Activated naive CD8-positive, alpha-beta T cell (primary cell): ENCODE measurements around the gene MCL1.
"Not testable (repeated sequence)": the region's sequence is repeated elsewhere in the genome, so short reads cannot be mapped to it uniquely, and the experiment has no call there.

Source experiments
- H3K27ac Mint-ChIP-seq: one replicate; pipeline ENCODE4 v1.8.0; 2021; ENCODE audit warnings: mixed read lengths
- H3K27me3 Mint-ChIP-seq: one replicate; pipeline ENCODE4 v1.8.0; 2021; ENCODE audit warnings: mixed read lengths
- H3K36me3 Mint-ChIP-seq: one replicate; pipeline ENCODE4 v1.8.0; 2021; ENCODE audit warnings: mixed read lengths
- H3K4me1 Mint-ChIP-seq: one replicate; pipeline ENCODE4 v1.8.0; 2021; ENCODE audit warnings: low read depth, mixed read lengths
- H3K4me3 Mint-ChIP-seq: one replicate; pipeline ENCODE4 v1.8.0; 2021; ENCODE audit warnings: mild to moderate bottlenecking, mixed read lengths
- H3K9me3 Mint-ChIP-seq: one replicate; pipeline ENCODE4 v1.8.0; 2021; ENCODE audit warnings: low read depth, mixed read lengths

The MCL1 gene

DNA sequence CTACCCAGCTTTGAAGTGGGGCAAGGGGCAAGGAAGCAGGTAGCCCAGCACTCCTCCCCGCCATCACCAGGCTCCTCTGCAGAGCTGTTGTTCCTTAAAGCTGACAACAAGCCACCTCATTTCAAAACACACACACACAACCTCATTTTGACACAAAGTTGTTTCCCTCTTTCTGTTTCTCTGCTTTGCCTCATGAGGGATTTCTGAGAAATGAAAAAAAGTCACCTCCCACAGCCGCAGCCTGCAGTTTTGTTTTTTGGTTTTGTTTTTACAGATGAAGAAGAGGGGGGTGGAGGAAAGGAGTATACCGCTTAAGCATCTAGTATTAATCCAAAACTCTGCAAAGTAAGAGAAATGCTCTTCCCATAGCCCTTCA is 12.1 kb downstream of the MCL1 start:
- Mint-ChIP-seq H3K27ac (peak overlapping the region; percentile 98), H3K9me3 (no peaks in the 10 kb centered on the region), H3K36me3 (peaks cover 9% of the 10 kb centered on the region), H3K27me3 (no peaks in the 10 kb centered on the region), H3K4me1 (peaks cover 89% of the 10 kb centered on the region), H3K4me3 (peak overlapping the region; percentile 85)

DNA sequence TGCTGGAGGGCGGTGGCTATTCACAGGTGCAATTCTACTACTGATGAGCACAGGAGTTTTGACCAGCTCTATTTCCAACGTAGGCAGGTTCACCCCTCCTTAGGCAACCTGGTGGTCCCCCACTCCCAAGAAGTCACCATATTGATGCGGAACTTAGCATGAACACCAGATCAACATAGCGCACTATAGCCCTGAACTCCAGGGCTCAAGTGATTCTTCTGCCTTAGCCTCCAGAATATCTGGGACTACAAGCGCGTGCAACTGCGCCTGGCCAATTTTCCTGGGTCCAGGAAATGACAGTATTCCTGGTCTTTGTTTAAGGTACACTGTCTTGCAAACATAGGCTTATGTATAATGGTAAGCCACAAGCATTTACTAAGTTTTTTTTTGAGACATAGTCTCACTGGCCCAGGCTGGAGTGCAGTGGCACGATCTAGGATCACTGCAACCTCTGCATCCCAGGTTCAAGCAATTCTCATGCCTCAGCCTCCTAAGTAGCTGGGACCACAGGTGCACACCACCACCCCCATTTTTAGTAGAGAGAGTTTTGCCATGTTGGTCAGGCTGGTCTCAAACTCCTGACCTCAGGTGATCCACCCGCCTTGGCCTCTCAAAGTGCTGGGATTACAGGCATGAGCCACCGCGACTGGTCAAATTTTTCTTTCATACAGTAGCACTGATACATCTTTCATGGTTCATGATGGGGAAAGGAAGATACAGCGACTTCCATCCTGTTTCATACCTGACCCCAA is 12.6 kb downstream of the MCL1 start:
- Mint-ChIP-seq H3K27me3 (no peaks in the 10 kb centered on the region), H3K4me3 (peak overlapping the region; percentile 85), H3K36me3 (peaks cover 9% of the 10 kb centered on the region), H3K27ac (peak overlapping the region; percentile 98), H3K9me3 (no peaks in the 10 kb centered on the region), H3K4me1 (peaks cover 86% of the 10 kb centered on the region)

DNA sequence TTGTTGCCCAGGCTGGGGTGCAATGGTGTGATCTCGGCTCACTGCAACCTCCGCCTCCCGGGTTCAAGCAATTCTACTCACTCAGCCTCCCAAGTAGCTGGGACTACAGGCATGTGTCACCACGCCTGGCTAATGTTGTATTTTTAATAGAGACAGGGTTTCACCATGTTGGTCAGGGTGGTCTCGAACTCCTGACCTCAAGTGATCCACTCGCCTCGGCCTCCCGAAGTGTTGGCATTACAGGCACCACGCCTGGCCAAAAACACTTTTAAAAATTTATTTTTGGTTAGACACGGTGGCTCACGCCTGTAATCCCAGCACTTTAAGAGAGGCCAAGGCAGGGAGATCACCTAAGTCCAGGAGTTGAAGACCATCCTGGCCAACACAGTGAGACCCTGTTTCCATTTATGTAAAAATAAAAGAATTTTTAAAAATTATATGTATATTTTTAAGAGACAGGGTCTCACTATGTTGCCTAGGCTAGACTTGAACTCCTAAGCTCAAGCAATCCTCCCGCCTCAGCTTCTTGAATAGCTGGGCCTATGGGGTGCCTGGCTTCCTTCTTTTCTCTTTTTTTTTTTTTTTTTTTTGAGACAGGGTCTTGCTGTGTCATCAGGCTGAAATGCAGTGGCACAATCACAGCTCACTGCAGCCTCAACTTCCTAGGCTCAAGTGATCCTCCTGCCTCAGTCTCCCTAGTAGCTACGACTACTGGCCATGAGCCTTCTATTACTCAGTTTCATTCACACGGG is 14.0 kb downstream of the MCL1 start:
- Mint-ChIP-seq H3K4me3 (peak overlapping the region; percentile 98), H3K4me1 (peaks cover 84% of the 10 kb centered on the region), H3K27ac (peak overlapping the region; percentile 100)
- H3K36me3 Mint-ChIP-seq, H3K27me3 Mint-ChIP-seq, H3K9me3 Mint-ChIP-seq: not testable (repeated sequence)

DNA sequence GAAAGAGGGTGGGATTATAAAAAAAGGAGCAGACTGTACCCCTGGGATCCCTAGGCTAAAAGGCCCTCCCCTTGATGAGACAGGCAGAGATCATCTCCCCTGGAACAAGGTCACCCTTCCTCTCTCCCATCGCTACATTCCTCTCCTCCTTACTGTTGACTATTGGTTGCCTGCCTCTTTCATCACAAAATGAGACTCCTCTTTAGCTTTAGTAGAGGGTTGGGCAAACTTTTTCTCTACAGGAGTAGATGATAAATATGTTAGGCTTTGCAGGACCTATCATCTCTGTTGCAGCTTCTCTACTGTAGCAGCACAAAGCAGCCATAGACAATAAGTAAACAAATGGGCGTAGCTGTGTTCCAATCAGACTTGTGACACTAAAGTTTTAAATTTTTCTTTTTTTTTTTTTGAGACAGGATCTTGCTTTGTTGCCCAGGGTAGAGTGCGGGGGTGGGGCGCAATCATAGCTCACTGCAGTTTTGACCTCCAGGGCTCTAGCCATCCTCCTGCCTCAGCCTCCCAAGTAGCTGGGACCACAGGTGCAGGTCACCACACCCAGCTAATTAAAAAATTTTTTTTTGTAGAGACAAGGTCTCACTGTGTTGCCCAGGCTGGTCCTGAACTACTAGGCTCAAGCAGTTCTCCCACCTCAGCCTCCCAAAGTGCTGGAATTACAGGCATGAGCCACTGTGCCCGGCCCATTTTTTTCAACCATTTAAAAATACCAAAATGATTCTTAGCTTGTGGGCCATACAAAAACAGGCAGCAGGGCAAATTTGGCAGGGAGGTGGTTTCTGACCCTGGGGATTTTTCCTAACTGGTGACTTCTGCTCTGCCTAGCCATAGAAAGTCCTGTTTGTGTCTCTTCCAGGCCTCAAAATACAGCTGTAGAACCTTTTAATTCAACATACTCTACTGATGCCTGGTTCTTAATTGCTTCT is 15.1 kb downstream of the MCL1 start:
- Mint-ChIP-seq H3K4me1 (peaks cover 80% of the 10 kb centered on the region), H3K4me3 (peak overlapping the region; percentile 98), H3K27ac (peak overlapping the region; percentile 100), H3K36me3 (peaks cover 5% of the 10 kb centered on the region), H3K27me3 (no peaks in the 10 kb centered on the region), H3K9me3 (no peaks in the 10 kb centered on the region)

DNA sequence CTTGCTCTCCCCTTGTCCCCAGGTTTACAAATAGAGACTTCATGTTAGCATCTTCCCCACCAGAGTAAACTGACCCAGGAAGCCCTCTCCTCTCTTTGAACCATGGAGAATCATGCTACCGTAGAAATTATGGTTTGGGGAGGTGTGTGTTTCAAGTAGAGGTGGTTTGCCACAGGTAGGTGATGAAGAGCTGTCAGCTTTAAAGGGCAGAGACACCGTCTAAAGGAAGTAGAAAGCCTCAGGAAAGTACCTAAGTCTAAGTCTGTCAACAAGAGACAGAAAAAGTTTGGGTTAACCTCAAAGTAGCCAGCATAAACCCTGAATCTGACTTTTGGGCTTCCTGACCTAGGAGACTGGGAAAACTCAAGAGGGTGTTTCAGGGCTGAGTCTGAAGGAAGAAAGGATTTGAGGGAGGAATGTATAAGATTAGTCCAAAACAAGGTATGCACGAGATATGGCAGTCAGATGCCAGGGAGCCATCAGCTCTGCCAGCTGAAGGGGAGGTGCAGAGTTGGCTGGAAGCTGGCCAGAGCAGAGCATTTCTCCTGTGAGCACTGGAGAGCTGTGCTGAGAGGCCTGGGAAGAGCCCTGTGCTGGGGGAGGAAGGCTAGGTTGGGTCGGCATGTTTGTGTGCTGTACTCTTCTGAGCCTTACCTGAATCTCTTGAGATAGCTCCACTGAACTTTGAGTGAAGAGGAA is 15.9 kb downstream of the MCL1 start:
- Mint-ChIP-seq H3K36me3 (peaks cover 5% of the 10 kb centered on the region), H3K9me3 (no peaks in the 10 kb centered on the region), H3K4me3 (peak overlapping the region; percentile 98), H3K27me3 (no peaks in the 10 kb centered on the region), H3K4me1 (peaks cover 72% of the 10 kb centered on the region), H3K27ac (peak overlapping the region; percentile 100)

DNA sequence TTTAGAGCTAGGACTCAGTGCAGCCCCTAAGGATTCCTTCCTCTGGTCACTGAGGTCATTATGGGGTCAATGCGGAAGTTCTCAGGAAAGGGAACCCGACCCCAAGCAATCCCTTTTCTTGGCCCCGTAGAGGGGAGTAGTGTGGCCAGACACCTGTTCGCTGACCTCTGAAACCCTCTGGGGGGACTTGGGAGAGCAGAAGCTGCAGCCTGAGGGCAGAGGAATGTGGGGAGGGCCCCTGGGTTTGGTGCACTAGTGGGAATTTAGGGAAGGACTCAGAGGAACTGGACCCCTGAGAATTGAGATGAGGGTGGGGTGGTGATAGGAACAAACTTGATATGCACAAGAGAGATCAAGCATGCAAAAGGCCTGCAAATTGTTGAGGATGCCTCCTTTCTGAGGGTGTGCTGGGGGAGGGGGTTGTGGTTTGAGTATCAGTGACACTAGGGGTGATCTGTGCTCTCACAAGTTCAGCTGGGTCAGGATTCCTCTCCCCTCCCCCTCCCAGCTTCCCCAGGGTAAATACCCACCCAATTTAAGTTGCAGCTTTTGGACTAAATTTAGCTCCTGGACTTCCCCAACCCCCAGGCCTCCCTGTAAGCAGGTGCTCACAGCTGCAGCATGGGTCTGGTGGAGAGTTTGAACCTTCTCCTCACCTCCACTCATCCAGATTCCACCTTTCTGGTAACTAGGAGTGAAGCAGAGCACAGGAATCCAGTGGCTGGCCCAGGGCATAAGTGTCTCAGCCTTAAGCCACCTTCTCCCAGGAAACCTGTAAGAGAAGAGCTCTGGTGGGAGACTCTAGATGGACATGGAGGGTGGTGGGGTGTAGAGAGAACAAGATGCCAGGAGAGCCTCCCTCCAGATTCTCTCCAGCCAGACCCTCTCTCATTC is 16.7 kb downstream of the MCL1 start:
- Mint-ChIP-seq H3K4me1 (peaks cover 64% of the 10 kb centered on the region), H3K4me3 (peak overlapping the region; percentile 98), H3K27me3 (no peaks in the 10 kb centered on the region), H3K9me3 (no peaks in the 10 kb centered on the region), H3K27ac (peak overlapping the region; percentile 100), H3K36me3 (peaks cover 5% of the 10 kb centered on the region)

DNA sequence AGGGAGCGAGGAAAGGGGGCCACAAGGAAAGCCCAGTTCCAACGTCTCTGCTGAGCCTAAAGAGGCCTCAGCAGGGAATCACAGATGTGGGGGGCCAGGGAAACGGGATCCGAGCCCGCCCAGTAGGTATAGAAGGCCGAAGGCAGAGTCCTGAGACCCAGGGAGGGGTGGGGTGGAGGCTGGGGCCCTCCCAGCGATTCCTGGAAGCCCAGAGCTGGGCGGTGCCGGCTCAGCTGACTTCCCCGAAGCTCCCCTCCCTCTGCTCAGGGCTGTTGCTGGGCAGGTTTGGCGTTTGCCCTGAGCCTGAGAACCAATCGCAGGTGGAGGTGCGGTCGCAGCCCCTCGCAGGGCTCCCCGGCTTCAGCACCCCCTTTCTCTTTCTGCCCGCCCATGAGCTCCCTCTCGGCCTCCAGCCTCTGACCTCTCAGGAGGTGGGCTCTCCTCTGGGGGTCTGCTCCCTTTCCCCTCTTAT is 17.4 kb downstream of the MCL1 start:
- peak overlapping the region; percentile 98 for H3K4me3 Mint-ChIP-seq
- H3K4me1 Mint-ChIP-seq, result peaks cover 57% of the 10 kb centered on the region
- peaks cover 2% of the 10 kb centered on the region for H3K36me3 Mint-ChIP-seq
- H3K9me3 Mint-ChIP-seq, result no peaks in the 10 kb centered on the region
- no peaks in the 10 kb centered on the region for H3K27me3 Mint-ChIP-seq
- peak overlapping the region; percentile 100 for H3K27ac Mint-ChIP-seq

DNA sequence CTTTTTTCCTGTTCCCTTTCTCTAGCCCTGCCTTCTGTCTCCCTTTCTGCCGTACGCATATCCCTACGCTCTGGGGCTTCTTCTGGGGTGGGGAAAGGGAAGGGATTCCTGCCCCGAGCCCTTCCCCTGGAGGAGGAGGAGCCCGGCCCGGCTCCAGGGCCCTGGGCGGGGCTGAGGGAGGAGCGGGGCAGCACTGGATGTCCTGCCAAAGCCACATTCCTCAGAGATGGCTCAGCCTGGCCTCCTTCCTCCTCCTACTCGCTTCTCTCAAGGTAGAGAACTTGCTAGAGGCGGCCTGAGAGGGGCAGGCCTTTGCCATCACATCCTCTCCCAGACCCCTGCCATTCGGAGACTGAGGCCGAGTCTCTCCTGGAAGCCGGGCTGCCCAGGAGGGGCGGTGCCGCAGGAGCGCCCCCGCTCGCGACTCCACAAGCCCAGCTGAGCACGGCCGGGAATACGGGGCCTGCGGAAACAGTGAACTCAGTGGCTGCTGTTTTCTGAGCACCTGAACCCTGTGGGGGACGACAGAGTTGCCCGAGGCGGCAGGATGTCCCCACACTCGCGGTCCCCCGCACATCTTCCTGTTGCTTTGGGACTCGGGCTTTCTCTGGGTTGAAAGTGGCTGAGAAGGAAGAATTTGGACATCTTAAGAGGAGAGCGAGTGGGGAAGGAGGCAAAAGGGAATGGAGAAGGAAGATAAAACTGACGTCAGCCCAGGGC is 18.0 kb downstream of the MCL1 start:
- Mint-ChIP-seq H3K4me1 (peaks cover 51% of the 10 kb centered on the region), H3K9me3 (no peaks in the 10 kb centered on the region)

DNA sequence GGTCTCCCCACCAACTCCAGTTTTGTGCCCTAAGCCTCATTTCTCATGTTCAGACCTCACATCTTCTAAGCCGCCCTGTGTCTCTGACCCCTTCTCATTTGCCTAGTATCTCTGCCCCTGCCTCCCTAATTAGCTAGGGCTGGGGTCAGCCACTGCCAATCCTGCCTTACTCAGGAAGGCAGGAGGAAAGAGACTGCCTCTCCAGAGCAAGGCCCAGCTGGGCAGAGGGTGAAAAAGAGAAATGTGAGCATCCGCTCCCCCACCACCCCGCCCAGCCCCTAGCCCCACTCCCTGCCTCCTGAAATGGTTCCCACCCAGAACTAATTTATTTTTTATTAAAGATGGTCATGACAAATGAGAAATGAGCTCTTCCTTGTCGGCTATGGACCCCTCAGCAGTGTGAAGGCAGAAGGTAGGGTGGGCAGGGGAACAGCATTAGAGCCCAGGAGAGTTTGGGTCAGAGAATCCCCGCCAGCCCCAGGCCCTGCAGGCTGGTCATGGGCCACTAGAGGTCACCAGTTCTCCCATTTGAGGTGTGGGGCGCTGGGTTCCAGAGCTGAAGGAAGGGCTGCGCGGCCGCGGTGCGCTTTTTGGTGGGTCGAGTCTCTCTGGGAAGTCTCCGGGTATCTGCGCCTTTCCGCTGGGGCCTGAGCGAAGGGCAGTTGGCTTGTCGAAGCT is 18.7 kb downstream of the MCL1 start:
- peaks cover 2% of the 10 kb centered on the region for H3K36me3 Mint-ChIP-seq
- H3K4me1 Mint-ChIP-seq, result peaks cover 44% of the 10 kb centered on the region
- H3K9me3 Mint-ChIP-seq, result no peaks in the 10 kb centered on the region
- H3K27ac Mint-ChIP-seq, result peak overlapping the region; percentile 100
- no peaks in the 10 kb centered on the region for H3K27me3 Mint-ChIP-seq
- H3K4me3 Mint-ChIP-seq, result peak overlapping the region; percentile 98

More for the DNA sequence above, 18.0 kb downstream of the MCL1 start:
- peak overlapping the region; percentile 98 for H3K4me3 Mint-ChIP-seq
- H3K36me3 Mint-ChIP-seq, result peaks cover 2% of the 10 kb centered on the region
- no peaks in the 10 kb centered on the region for H3K27me3 Mint-ChIP-seq
- H3K27ac Mint-ChIP-seq, result peak overlapping the region; percentile 100

DNA sequence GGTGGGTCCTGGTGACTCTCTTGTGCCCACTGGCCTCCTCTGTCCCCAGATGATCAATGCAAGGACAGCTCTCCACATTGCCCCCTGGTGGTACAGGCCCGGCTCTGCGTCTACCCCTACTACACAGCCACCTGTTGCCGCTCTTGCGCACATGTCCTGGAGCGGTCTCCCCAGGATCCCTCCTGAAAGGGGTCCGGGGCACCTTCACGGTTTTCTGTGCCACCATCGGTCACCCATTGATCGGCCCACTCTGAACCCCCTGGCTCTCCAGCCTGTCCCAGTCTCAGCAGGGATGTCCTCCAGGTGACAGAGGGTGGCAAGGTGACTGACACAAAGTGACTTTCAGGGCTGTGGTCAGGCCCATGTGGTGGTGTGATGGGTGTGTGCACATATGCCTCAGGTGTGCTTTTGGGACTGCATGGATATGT is 19.4 kb downstream of the MCL1 start:
- H3K36me3 Mint-ChIP-seq, result peaks cover 4% of the 10 kb centered on the region
- no peaks in the 10 kb centered on the region for H3K27me3 Mint-ChIP-seq
- no peaks in the 10 kb centered on the region for H3K9me3 Mint-ChIP-seq
- peak overlapping the region; percentile 98 for H3K4me3 Mint-ChIP-seq
- H3K27ac Mint-ChIP-seq, result peak overlapping the region; percentile 100
- H3K4me1 Mint-ChIP-seq, result peaks cover 41% of the 10 kb centered on the region

DNA sequence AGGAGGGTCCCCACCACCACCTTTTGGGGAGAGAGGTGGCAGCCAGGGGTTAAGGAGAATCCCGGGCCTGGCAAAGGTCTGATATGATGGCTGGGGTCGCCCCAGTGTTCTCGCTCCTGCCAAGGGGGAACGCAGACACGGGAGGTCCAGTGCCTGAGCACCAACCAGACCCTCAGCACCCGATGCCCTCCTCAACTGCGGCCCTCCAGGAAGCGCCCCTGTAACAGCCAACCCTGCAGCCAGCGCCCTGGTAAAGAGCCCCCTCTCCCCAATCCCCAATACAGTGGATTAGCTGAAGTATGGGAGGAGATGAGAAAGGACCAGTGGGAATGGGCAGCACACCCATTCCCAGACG is 19.8 kb downstream of the MCL1 start:
- Mint-ChIP-seq H3K27me3 (no peaks in the 10 kb centered on the region), H3K4me1 (peaks cover 37% of the 10 kb centered on the region), H3K27ac (peak overlapping the region; percentile 100), H3K4me3 (no peak overlapping the region), H3K36me3 (peaks cover 2% of the 10 kb centered on the region), H3K9me3 (no peaks in the 10 kb centered on the region)

DNA sequence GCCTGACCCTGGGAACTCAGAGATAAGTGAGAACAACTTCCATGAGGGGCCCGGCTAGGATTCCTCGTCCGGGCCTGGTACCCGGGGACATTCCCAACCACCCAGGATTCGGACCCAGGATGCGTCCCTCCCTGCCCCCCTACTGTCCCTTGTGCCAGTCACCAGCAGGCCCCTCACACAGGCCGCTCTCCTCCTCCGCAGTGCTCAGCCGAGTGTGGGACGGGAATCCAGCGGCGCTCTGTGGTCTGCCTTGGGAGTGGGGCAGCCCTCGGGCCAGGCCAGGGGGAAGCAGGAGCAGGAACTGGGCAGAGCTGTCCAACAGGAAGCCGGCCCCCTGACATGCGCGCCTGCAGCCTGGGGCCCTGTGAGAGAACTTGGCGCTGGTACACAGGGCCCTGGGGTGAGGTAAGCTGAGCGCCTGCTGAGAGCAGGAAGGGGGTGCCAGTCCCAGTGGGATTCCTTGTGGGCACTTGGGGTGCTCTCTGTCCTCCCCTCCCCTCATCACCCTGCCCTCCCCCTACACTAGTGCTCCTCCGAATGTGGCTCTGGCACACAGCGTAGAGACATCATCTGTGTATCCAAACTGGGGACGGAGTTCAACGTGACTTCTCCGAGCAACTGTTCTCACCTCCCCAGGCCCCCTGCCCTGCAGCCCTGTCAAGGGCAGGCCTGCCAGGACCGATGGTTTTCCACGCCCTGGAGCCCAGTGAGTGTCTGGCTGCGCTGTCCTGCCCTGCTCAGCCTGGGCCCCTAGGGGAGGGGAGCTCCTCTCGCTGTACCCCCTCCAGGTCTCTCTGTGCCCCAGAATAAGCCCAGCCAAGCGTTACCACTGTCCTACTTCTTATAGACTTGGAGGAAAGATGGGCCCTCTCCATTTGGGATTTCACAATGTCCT is 20.4 kb downstream of the MCL1 start:
- no peak overlapping the region for H3K4me3 Mint-ChIP-seq
- no peaks in the 10 kb centered on the region for H3K27me3 Mint-ChIP-seq
- H3K4me1 Mint-ChIP-seq, result peaks cover 33% of the 10 kb centered on the region
- H3K27ac Mint-ChIP-seq, result no peak overlapping the region
- H3K36me3 Mint-ChIP-seq, result peaks cover 2% of the 10 kb centered on the region
- no peaks in the 10 kb centered on the region for H3K9me3 Mint-ChIP-seq
